Fibroblast of mammary gland (primary cell): ENCODE measurements around the gene SUCLG2.

Experiments used
- DNase-seq: peaks from one replicate; pipeline ENCODE4 v3.0.0-alpha.2; 2010; ENCODE audit warnings: low read depth
- H3K4me3 ChIP-seq: 2 replicates; pipeline ENCODE4 v1.5.1; 2011; ENCODE audit warnings: low read depth, mild to moderate bottlenecking, low read length, moderate library complexity; ENCODE audit not compliant: control insufficient read depth
- TF ChIP-seq, protein P1 (sequence below): conservative IDR thresholded peaks from 2 replicates; pipeline ENCODE4 v1.5.1; 2011; ENCODE audit warnings: low read depth, low read length, inconsistent platforms; ENCODE audit not compliant: control insufficient read depth, insufficient read depth

SUCLG2 gene

DNA sequence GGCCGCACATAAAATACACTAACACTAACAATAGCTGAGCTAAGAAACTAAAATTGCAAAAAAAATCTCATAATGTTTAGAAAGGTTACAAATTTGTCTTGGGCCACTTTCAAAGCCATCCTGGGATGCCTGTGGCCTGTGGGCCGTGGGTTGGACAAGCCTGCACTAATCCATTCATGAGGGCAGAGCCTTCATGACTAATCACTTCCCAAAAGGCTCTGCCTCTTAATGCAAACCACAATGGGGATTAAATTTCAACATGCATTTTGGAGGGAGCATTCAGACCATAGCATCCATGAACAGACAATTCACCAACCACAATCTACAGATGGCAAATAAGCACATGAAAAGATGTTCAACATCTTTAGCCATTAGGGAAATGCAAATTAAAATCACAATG, 128.2 kb downstream of the SUCLG2 start:
- no peak overlapping the region for H3K4me3 ChIP-seq
- TF ChIP-seq, protein P1, sequence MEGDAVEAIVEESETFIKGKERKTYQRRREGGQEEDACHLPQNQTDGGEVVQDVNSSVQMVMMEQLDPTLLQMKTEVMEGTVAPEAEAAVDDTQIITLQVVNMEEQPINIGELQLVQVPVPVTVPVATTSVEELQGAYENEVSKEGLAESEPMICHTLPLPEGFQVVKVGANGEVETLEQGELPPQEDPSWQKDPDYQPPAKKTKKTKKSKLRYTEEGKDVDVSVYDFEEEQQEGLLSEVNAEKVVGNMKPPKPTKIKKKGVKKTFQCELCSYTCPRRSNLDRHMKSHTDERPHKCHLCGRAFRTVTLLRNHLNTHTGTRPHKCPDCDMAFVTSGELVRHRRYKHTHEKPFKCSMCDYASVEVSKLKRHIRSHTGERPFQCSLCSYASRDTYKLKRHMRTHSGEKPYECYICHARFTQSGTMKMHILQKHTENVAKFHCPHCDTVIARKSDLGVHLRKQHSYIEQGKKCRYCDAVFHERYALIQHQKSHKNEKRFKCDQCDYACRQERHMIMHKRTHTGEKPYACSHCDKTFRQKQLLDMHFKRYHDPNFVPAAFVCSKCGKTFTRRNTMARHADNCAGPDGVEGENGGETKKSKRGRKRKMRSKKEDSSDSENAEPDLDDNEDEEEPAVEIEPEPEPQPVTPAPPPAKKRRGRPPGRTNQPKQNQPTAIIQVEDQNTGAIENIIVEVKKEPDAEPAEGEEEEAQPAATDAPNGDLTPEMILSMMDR, result no peak
- DNase-seq, result peak; percentile 90

GRCh38 chr3:67524046-67524445, 130.4 kb downstream of the SUCLG2 start:
- peak; percentile 27 for DNase-seq
- TF ChIP-seq, protein P1, result no peak

GRCh38 chr3:67522081-67522480, 132.3 kb downstream of the SUCLG2 start:
- peak; percentile 36 for DNase-seq
- no peak overlapping the region for H3K4me3 ChIP-seq
- TF ChIP-seq, protein P1, result no peak

More at GRCh38 chr3:67524046-67524445, 130.4 kb downstream of the SUCLG2 start:
- no peak overlapping the region for H3K4me3 ChIP-seq

DNA sequence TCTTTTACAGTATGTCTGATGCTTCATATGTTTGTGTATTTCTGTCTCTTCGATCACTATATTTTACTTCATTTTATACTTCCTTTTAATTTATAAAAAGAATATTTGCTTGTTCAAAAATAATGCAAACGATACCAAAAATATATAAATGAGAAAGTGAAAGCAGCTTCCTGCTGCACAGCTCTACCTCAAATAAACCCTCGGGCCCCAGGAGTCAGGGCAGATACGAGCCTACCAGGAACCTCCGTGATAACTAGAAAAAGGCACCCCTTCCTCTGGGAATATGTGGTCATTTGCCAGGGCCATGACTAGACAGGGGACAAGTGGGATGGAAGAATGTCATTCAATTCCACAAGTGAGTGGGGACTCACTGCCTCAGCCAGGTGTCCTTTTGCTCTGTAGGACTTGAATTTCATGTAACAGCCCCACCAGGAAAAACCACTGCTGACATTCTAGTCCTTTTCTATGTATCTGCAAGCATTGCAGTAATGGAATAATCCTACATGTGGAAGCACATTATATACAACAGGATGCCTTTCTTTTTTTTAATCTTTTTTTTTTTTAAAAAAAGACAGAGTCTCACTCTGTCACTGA, 133.3 kb downstream of the SUCLG2 start:
- TF ChIP-seq, protein P1, result no peak
- DNase-seq, result no peak
- no peak overlapping the region for H3K4me3 ChIP-seq

GRCh38 chr3:67518236-67518635, 136.2 kb downstream of the SUCLG2 start:
- no peak overlapping the region for H3K4me3 ChIP-seq
- DNase-seq, result no peak
- TF ChIP-seq, protein P1, result no peak

- no peak overlapping the region for H3K4me3 ChIP-seq
- TF ChIP-seq, protein P1, result no peak
- DNase-seq, result no peak
Observed at GRCh38 chr3:67517781-67518180, 136.6 kb downstream of the SUCLG2 start.

DNA sequence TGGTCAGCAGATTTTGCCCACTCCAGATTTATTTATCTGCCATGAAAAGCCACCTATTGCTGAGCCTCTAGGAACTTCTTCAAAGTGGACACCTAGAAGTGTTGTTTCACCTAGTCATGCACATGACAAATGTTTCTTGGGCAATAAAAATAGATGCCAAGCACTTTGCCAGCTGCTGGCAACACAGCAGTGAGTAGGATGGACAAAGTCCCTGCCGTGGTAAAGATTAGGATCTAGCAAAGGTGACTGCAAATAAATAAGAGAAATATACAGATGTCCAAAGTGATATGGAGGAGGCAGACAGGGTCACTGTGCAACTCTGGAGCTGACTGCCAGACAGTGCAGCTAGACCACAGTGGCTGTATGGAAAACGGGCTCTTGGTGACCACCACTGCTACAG, 137.9 kb downstream of the SUCLG2 start:
- TF ChIP-seq, protein P1, result no peak
- no peak for DNase-seq
- H3K4me3 ChIP-seq, result no peak overlapping the region
